ENCODE results near the gene TMEM151B. TPM values are rescaled to one million over a fixed set of nuclear protein-coding genes. Genes with fewer than 3 reads are reported as not detected.
A peak's percentile ranks its signal among the peaks of the same experiment; 100 is the strongest.

TMEM151B gene
- total and polyA plus RNA-seq, 2 of the 13 experiments (the other 11 are each of a cell fraction or from before 2014, with no cell fraction given): not detected

DNA sequence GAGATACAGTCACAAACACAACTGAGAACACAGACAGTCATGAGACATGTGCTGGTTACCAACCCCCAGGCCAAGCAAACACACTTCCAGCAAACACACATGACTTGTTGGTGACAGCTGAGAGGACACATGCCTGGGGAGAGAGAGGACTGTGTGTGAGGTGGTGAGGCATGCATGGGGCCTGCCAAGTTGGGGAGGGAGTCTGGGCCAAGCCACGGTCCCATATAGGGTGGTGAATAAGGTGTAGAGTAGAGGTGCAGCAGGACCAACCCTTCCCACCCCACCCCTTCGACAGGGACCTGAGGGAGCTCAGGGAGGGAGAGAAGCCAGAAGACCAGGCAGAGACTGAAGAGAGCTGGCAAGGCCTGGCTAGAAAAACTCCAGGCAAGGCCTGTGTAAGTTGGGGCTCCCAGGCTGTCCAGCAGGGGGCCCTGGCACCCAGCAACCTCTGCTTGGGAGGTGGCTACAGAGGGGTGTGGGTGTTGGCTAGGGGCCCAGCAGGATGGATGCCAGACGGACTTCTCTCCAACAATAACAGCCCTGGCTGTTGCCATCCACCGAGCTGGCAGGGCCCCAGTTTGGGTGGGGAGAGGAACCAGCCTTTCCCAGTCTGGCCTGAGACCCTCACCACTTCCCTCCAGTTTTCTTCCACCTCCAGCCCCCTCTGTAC lies 48.8 kb upstream of the TMEM151B start:
- Histone ChIP-seq H3K36me3 (replicated peaks in 1 of 2; ENCODE audit: control insufficient read depth in 1 of 2, insufficient read depth in 2 of 2, low read length in 2 of 2) (no peaks in the 10 kb centered on the region), H3K79me2 (ENCODE audit: insufficient read depth, low read length) (peaks cover 17% of the 10 kb centered on the region), H2AFZ (ENCODE audit: low read length) (no peak overlapping the region), H3K27ac (ENCODE audit: extremely low read length, insufficient read depth, low read length) (no peak overlapping the region), H3K4me2 (ENCODE audit: low read depth, low read length) (peak overlapping the region; percentile 66), H3K4me1 (ENCODE audit: insufficient read depth, low read length) (peaks cover 87% of the 10 kb centered on the region), H4K20me1 (ENCODE audit: insufficient read depth, low read length) (no peaks in the 10 kb centered on the region), H3K4me3 (replicated peaks in 1 of 3; ENCODE audit: insufficient read depth in 1 of 3, low read depth in 2 of 3, low read length in 3 of 3) (peak overlapping the region in 1 of 3 experiments; percentile 36; a peak in 1 of 6 replicates), H3K9me3 (ENCODE audit: low read length) (no peaks in the 10 kb centered on the region), H3K27me3 (ENCODE audit: control insufficient read depth in 1 of 2, insufficient read depth in 2 of 2, low read length in 2 of 2) (peaks cover 1 to 9% of the 10 kb centered on the region in 2 experiments; a peak in 3 of 5 replicates), H3K9ac (ENCODE audit: insufficient read depth, low read depth, low read length) (peak overlapping the region; percentile 52)
- ChIA-PET POLR2A (interaction anchor here (0.6 to 4.4 kb wide), 7 partner anchors 9 to 98 kb away, joined by 3 to 61 read pairs (median 4); partner anchors contain the start of genes AARS2, HSP90AB1 and SLC35B2), CTCF (ENCODE audit: low intra/inter-chr PET ratio, low total read pairs) (interaction anchor here (0.6 to 3.2 kb wide), 4 partner anchors 13 to 36 kb away, joined by 3 to 18 read pairs (median 4); no protein-coding TSS in a partner anchor)
- peak; percentile 86 for FAIRE-seq
- intact Hi-C loops (cut with micrococcal nuclease; ENCODE audit: unreplicated experiment): loop anchor here (1.0 kb wide), 2 partner anchors 13 to 49 kb away; no protein-coding TSS in a partner anchor
- in situ Hi-C loops (cut with HindIII; ENCODE audit: extremely low pct_ligation_motif_present, low pct_unique_long_range_greater_than_20kb): loop anchor here (5.0 kb wide), 1 partner anchor 49 kb away; no protein-coding TSS in a partner anchor
- peak; percentile 70 for ATAC-seq
- peak; percentile 85 for DNase-seq (ENCODE audit: low spot score)
- 0% methylated on average over 4 of the region's 4 CpGs for WGBS (ENCODE audit: low lambda C conversion rate)
- BruUV-seq (replicated peaks): no TSS peak
- TF ChIP-seq, protein P1, sequence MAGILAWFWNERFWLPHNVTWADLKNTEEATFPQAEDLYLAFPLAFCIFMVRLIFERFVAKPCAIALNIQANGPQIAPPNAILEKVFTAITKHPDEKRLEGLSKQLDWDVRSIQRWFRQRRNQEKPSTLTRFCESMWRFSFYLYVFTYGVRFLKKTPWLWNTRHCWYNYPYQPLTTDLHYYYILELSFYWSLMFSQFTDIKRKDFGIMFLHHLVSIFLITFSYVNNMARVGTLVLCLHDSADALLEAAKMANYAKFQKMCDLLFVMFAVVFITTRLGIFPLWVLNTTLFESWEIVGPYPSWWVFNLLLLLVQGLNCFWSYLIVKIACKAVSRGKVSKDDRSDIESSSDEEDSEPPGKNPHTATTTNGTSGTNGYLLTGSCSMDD (CRISPR knock-in tag; IDR thresholded peaks at IDR 0.05): no peak
- TF ChIP-seq SOX6 (IDR thresholded peaks at IDR 0.05) (no peak), SOX6 (CRISPR knock-in tag; IDR thresholded peaks at IDR 0.05) (peak; percentile 65), NBN (conservative IDR thresholded peaks at IDR 0.05) (no peak), ZNF543 (CRISPR knock-in tag; IDR thresholded peaks at IDR 0.05) (no peak), ZNF83 (CRISPR knock-in tag; IDR thresholded peaks at IDR 0.05; ENCODE audit: borderline replicate concordance) (no peak), FOXK1 (CRISPR knock-in tag; IDR thresholded peaks at IDR 0.05; ENCODE audit: borderline replicate concordance, low read depth) (peak; percentile 19; the same call in 1 of the 2 replicates), ZBTB20 (CRISPR knock-in tag; IDR thresholded peaks at IDR 0.05; ENCODE audit: borderline replicate concordance, low read depth) (no peak), ZBTB38 (CRISPR knock-in tag; IDR thresholded peaks at IDR 0.05) (no peak), SP5 (CRISPR knock-in tag; IDR thresholded peaks at IDR 0.05; ENCODE audit: borderline replicate concordance, low read depth) (peak; percentile 41; the same call in 1 of the 2 replicates), RCOR2 (CRISPR knock-in tag; IDR thresholded peaks at IDR 0.05) (peak; percentile 73), AGO2 (optimal IDR thresholded peaks at IDR 0.05; ENCODE audit: low read depth, low read length) (no peak), HES4 (CRISPR knock-in tag; IDR thresholded peaks at IDR 0.05; ENCODE audit: borderline replicate concordance) (no peak), MAFG (CRISPR knock-in tag; IDR thresholded peaks at IDR 0.05) (no peak)
- TF ChIP-seq, protein P2, sequence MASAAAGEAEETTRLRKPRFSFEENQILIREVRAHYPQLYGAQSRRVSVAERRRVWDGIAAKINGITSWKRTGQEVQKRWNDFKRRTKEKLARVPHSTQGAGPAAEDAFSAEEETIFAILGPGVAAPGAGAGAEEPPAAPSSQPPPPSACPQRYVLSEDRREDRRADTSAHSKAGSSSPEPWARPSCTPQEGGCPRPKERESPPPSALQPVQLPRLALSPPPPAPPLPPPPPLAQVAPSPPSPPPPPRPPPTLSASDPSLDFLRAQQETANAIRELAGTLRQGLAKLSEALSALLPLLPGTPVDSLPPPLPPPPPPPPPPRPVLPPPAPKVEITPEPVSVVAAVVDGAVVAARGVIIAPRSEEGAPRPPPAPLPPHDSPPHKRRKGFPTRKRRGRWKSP (CRISPR knock-in tag; IDR thresholded peaks at IDR 0.05): peak; percentile 58; the same call in 1 of the 2 replicates
- TF ChIP-seq, protein P3, sequence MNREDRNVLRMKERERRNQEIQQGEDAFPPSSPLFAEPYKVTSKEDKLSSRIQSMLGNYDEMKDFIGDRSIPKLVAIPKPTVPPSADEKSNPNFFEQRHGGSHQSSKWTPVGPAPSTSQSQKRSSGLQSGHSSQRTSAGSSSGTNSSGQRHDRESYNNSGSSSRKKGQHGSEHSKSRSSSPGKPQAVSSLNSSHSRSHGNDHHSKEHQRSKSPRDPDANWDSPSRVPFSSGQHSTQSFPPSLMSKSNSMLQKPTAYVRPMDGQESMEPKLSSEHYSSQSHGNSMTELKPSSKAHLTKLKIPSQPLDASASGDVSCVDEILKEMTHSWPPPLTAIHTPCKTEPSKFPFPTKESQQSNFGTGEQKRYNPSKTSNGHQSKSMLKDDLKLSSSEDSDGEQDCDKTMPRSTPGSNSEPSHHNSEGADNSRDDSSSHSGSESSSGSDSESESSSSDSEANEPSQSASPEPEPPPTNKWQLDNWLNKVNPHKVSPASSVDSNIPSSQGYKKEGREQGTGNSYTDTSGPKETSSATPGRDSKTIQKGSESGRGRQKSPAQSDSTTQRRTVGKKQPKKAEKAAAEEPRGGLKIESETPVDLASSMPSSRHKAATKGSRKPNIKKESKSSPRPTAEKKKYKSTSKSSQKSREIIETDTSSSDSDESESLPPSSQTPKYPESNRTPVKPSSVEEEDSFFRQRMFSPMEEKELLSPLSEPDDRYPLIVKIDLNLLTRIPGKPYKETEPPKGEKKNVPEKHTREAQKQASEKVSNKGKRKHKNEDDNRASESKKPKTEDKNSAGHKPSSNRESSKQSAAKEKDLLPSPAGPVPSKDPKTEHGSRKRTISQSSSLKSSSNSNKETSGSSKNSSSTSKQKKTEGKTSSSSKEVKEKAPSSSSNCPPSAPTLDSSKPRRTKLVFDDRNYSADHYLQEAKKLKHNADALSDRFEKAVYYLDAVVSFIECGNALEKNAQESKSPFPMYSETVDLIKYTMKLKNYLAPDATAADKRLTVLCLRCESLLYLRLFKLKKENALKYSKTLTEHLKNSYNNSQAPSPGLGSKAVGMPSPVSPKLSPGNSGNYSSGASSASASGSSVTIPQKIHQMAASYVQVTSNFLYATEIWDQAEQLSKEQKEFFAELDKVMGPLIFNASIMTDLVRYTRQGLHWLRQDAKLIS (CRISPR knock-in tag; IDR thresholded peaks at IDR 0.05): no peak
- TF ChIP-seq, protein P4, sequence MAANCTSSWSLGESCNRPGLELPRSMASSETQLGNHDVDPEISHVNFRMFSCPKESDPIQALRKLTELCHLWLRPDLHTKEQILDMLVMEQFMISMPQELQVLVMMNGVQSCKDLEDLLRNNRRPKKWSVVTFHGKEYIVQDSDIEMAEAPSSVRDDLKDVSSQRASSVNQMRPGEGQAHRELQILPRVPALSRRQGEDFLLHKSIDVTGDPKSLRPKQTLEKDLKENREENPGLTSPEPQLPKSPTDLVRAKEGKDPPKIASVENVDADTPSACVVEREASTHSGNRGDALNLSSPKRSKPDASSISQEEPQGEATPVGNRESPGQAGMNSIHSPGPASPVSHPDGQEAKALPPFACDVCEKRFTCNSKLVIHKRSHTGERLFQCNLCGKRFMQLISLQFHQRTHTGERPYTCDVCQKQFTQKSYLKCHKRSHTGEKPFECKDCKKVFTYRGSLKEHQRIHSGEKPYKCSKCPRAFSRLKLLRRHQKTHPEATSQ (CRISPR knock-in tag; IDR thresholded peaks at IDR 0.05; ENCODE audit: borderline replicate concordance): no peak

All from HepG2 (cell line).